OCI-LY7 (cell line): ENCODE measurements around the gene TRIM9. TPM values are rescaled to one million over a fixed set of nuclear protein-coding genes. Genes with fewer than 3 reads are reported as not detected.
A peak's percentile ranks its signal among the peaks of the same experiment; 100 is the strongest.

Experiments used
- BruUV-seq: library from RNA; stranded (reverse); fragments of 400-500 nt; replicated peaks from 2 replicates; lab custom pipeline; 2021; lab: Mats Ljungman, UMichigan
- CTCF ChIA-PET: fragments of 300-600 bp; sonication (Branson Sonifier 250); formaldehyde crosslinking; loops from one replicate; lab custom pipeline; 2022; ENCODE audit warnings: antibody characterized with exemption; ENCODE audit not compliant: unreplicated experiment; lab: Charles Lee
- POLR2A ChIA-PET: fragments of 300-600 bp; sonication (Branson Sonifier 250); formaldehyde crosslinking; loops from one replicate; lab custom pipeline; 2022; ENCODE audit warnings: antibody characterized with exemption; lab: Charles Lee
- DNase-seq: peaks from one replicate; pipeline ENCODE4 v3.0.0-alpha.2; 2015; ENCODE audit warnings: low spot score
- H2AFZ ChIP-seq: fragments of 200-600 bp; sonication (generic), shearing (Covaris generic); 2 replicates; pipeline ENCODE4 v1.6.1; 2014; ENCODE audit warnings: mild to moderate bottlenecking, antibody characterized with exemption, low read length, moderate library complexity
- H3K27ac ChIP-seq: fragments of 200-600 bp; sonication (generic); 2 replicates; pipeline ENCODE4 v1.5.1; 2014; ENCODE audit warnings: mixed run types, low read depth, mild to moderate bottlenecking, moderate library complexity, low read length, inconsistent platforms; ENCODE audit not compliant: poor library complexity, severe bottlenecking
- H3K36me3 ChIP-seq: fragments of 200-600 bp; sonication (generic); 2 replicates; pipeline ENCODE4 v1.6.1; 2014; ENCODE audit warnings: mild to moderate bottlenecking, antibody characterized with exemption, low read length, moderate library complexity, mixed read lengths; ENCODE audit not compliant: insufficient read depth
- H3K4me1 ChIP-seq: fragments of 200-600 bp; sonication (generic); 2 replicates; pipeline ENCODE4 v1.5.1; 2014; ENCODE audit warnings: mild to moderate bottlenecking, low read length; ENCODE audit not compliant: insufficient read depth, poor library complexity, severe bottlenecking
- H3K4me2 ChIP-seq: fragments of 200-600 bp; sonication (generic); 2 replicates; pipeline ENCODE4 v1.6.1; 2014; ENCODE audit warnings: mild to moderate bottlenecking, low read length
- H3K4me3 ChIP-seq: fragments of 200-600 bp; sonication (generic); 2 replicates; pipeline ENCODE4 v1.5.1; 2014; ENCODE audit warnings: mild to moderate bottlenecking, low read depth, low read length; ENCODE audit not compliant: poor library complexity, severe bottlenecking
- H3K79me2 ChIP-seq: fragments of 200-600 bp; sonication (generic); 2 replicates; pipeline ENCODE4 v1.6.1; 2016; ENCODE audit warnings: low read depth, mild to moderate bottlenecking, low read length, moderate library complexity, mixed read lengths; ENCODE audit not compliant: insufficient read depth
- H3K9me2 ChIP-seq: fragments of 200-600 bp; sonication (generic); 2 replicates; pipeline ENCODE4 v1.6.1; 2016; ENCODE audit warnings: mild to moderate bottlenecking, low read length, mixed read lengths; ENCODE audit not compliant: insufficient read depth
- H3K9me3 ChIP-seq: fragments of 200-600 bp; sonication (generic); 2 replicates; pipeline ENCODE4 v1.6.1; 2014; ENCODE audit warnings: mild to moderate bottlenecking, mixed run types, low read length, mixed read lengths
- H4K20me1 ChIP-seq: fragments of 200-600 bp; sonication (generic); 2 replicates; pipeline ENCODE4 v1.6.1; 2014; ENCODE audit warnings: mild to moderate bottlenecking, antibody characterized with exemption, low read length, moderate library complexity, mixed read lengths; ENCODE audit not compliant: insufficient read depth
- EZH2phosphoT487 ChIP-seq: fragments of 200-600 bp; sonication (generic); IDR thresholded peaks from 2 replicates; pipeline ENCODE4 v1.6.1; 2018; ENCODE audit warnings: low read depth, borderline replicate concordance, mild to moderate bottlenecking, mixed run types, antibody characterized with exemption, low read length, moderate library complexity, mixed read lengths
- intact Hi-C: fragments of 100-400 bp; cut with micrococcal nuclease; formaldehyde crosslinking; loops from one replicate; pipeline ENCODE4 v1.10.0; 2022; ENCODE audit not compliant: unreplicated experiment
- total RNA-seq, 2 experiments: library from RNA; depleted of rRNA in 1 of 2; stranded (reverse); fragments of >200 nt in 1 of 2; shearing (Covaris generic) in 1 of 2; gene quantifications; 2 replicates each; pipeline ENCODE4 v1.2.3, GENCODE V29; 2014 to 2022
- TF ChIP-seq, protein P1 (sequence below): fragments of 200-600 bp; sonication (generic); conservative IDR thresholded peaks from 2 replicates; pipeline ENCODE4 v1.5.1; 2014; ENCODE audit warnings: mild to moderate bottlenecking, antibody characterized with exemption, low read length, moderate library complexity, mixed read lengths

The TRIM9 gene
- total RNA-seq, 2 experiments from 2014 or later, result 1.4 to 7.9 TPM

GRCh38 chr14:50978529-50978871 lies 116.4 kb downstream of the TRIM9 start:
- no peak overlapping the region for H3K27ac ChIP-seq
- peak overlapping the region; percentile 38 for H3K4me2 ChIP-seq
- no peaks in the 10 kb centered on the region for H4K20me1 ChIP-seq
- H3K36me3 ChIP-seq, result no peaks in the 10 kb centered on the region
- POLR2A ChIA-PET, result interaction anchor here (0.6 to 1.6 kb wide), 9 partner anchors 10 to 194 kb away, joined by 3 to 6 read pairs (median 3); no protein-coding TSS in a partner anchor
- CTCF ChIA-PET, result interaction anchor here (0.7 kb wide), 1 partner anchor 16 kb away, joined by 3 read pairs; no protein-coding TSS in a partner anchor
- TF ChIP-seq, protein P1, sequence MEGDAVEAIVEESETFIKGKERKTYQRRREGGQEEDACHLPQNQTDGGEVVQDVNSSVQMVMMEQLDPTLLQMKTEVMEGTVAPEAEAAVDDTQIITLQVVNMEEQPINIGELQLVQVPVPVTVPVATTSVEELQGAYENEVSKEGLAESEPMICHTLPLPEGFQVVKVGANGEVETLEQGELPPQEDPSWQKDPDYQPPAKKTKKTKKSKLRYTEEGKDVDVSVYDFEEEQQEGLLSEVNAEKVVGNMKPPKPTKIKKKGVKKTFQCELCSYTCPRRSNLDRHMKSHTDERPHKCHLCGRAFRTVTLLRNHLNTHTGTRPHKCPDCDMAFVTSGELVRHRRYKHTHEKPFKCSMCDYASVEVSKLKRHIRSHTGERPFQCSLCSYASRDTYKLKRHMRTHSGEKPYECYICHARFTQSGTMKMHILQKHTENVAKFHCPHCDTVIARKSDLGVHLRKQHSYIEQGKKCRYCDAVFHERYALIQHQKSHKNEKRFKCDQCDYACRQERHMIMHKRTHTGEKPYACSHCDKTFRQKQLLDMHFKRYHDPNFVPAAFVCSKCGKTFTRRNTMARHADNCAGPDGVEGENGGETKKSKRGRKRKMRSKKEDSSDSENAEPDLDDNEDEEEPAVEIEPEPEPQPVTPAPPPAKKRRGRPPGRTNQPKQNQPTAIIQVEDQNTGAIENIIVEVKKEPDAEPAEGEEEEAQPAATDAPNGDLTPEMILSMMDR, result no peak
- TF ChIP-seq EZH2phosphoT487, result no peak
- intact Hi-C loops, result no loop called here
- H3K9me3 ChIP-seq, result no peaks in the 10 kb centered on the region
- BruUV-seq, result no TSS peak
- H3K79me2 ChIP-seq, result no peaks in the 10 kb centered on the region
- H3K4me3 ChIP-seq, result no peak overlapping the region
- H2AFZ ChIP-seq, result no peak overlapping the region
- H3K9me2 ChIP-seq, result no peaks in the 10 kb centered on the region
- peaks cover 16% of the 10 kb centered on the region for H3K4me1 ChIP-seq
- no peak for DNase-seq

GRCh38 chr14:50977863-50978528 lies 116.9 kb downstream of the TRIM9 start:
- no peak overlapping the region for H3K27ac ChIP-seq
- TF ChIP-seq EZH2phosphoT487, result no peak
- TF ChIP-seq, protein P1, result no peak
- no peaks in the 10 kb centered on the region for H3K36me3 ChIP-seq
- POLR2A ChIA-PET, result interaction anchor here (0.9 to 1.6 kb wide), 5 partner anchors 10 to 61 kb away, joined by 3 to 5 read pairs (median 3); no protein-coding TSS in a partner anchor
- H3K4me1 ChIP-seq, result peaks cover 16% of the 10 kb centered on the region
- H3K4me3 ChIP-seq, result no peak overlapping the region
- intact Hi-C loops, result no loop called here
- peak; percentile 59 for DNase-seq
- no peaks in the 10 kb centered on the region for H3K9me2 ChIP-seq
- H3K79me2 ChIP-seq, result no peaks in the 10 kb centered on the region
- CTCF ChIA-PET, result no interaction called here
- no peaks in the 10 kb centered on the region for H3K9me3 ChIP-seq
- H3K4me2 ChIP-seq, result peak overlapping the region; percentile 38
- no peak overlapping the region for H2AFZ ChIP-seq
- no peaks in the 10 kb centered on the region for H4K20me1 ChIP-seq
- BruUV-seq, result no TSS peak

DNA sequence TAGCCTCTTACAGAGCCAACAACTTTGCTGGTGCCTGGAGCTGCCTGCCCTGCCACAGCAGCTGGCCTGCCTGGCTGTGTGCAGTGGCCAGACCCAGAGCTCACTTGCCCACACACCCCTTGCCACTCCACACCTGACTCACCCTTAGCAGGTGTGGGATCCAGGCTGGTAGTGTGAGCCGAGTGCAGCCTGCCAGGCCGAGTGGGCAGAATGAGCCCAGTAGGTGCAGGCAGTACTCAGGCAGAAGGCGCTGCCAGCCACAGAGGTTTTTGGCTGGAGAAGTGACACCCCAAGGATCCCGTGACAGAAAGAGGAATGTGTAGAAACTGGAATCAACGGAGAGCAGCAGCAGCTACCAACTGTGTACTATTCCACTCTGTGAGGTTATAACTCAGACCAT lies 120.8 kb downstream of the TRIM9 start:
- TF ChIP-seq, protein P1, result no peak
- TF ChIP-seq EZH2phosphoT487, result no peak
- H3K79me2 ChIP-seq, result no peaks in the 10 kb centered on the region
- intact Hi-C loops, result no loop called here
- BruUV-seq, result no TSS peak
- no peak overlapping the region for H3K4me3 ChIP-seq
- ChIA-PET POLR2A (interaction anchor here (0.7 to 1.2 kb wide), 3 partner anchors 10 to 203 kb away, joined by 3 read pairs; no protein-coding TSS in a partner anchor), CTCF (no interaction called here)
- H3K9me2 ChIP-seq, result no peaks in the 10 kb centered on the region
- no peak overlapping the region for H3K4me2 ChIP-seq
- DNase-seq, result no peak
- H3K36me3 ChIP-seq, result no peaks in the 10 kb centered on the region
- no peak overlapping the region for H2AFZ ChIP-seq
- peaks cover 13% of the 10 kb centered on the region for H3K4me1 ChIP-seq
- no peaks in the 10 kb centered on the region for H4K20me1 ChIP-seq
- no peaks in the 10 kb centered on the region for H3K9me3 ChIP-seq
- H3K27ac ChIP-seq, result no peak overlapping the region
